Measurements from ENCODE around the gene CDT1.

GRCh38 chr16:88809676-88810165 lies 6.1 kb downstream of the CDT1 start:
- TF ChIP-seq POLR2A (IDR thresholded peaks at IDR 0.05): no peak
- TF ChIP-seq, protein P1, sequence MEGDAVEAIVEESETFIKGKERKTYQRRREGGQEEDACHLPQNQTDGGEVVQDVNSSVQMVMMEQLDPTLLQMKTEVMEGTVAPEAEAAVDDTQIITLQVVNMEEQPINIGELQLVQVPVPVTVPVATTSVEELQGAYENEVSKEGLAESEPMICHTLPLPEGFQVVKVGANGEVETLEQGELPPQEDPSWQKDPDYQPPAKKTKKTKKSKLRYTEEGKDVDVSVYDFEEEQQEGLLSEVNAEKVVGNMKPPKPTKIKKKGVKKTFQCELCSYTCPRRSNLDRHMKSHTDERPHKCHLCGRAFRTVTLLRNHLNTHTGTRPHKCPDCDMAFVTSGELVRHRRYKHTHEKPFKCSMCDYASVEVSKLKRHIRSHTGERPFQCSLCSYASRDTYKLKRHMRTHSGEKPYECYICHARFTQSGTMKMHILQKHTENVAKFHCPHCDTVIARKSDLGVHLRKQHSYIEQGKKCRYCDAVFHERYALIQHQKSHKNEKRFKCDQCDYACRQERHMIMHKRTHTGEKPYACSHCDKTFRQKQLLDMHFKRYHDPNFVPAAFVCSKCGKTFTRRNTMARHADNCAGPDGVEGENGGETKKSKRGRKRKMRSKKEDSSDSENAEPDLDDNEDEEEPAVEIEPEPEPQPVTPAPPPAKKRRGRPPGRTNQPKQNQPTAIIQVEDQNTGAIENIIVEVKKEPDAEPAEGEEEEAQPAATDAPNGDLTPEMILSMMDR (IDR thresholded peaks at IDR 0.05): no peak

Measured in Peyer's patch (tissue), 4 donors.